ENCODE results near the gene L3MBTL4. TPM values are rescaled to one million over a fixed set of nuclear protein-coding genes. Genes with fewer than 3 reads are reported as not detected.
A peak's percentile ranks its signal among the peaks of the same experiment; 100 is the strongest.

Gene L3MBTL4
- total RNA-seq, 2 donors from 2014 or later: 10.9 to 11.2 TPM

DNA sequence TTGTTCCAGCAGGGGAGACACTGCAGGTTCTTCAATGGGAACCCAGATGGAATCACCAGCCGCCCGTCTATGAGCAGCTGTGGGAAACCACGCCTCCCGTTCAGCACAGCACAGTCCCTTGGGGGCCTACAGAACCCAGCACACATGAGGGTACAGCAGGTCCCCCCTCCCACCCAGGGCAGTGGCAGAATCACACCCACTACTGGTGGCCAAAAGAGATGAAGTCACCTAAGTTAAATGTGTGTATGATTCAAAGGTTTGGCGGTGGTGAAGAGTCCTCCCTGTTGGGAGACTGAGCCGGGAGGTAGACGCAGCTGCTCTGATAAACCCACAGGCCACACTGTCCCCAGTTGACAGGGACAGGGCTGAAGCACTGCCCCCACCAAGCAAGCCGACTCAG, 44.3 kb downstream of the L3MBTL4 start:
- WGBS, 2 donors: 44 to 69% methylated on average over 8 of the region's 8 CpGs
- TF ChIP-seq CTCF (IDR thresholded peaks at IDR 0.05): no peak
- TF ChIP-seq POLR2A (IDR thresholded peaks at IDR 0.05): no peak
- ATAC-seq (peak; percentile 34), DNase-seq (peak in 2 of 4 donors; percentile 6 to 10)
- H3K36me3 ChIP-seq (replicated peaks in 1 of 2; ENCODE audit: insufficient read depth in 1 of 2, low read depth in 2 of 2): no peaks in the 10 kb centered on the region
- H3K9me3 ChIP-seq: no peaks in the 10 kb centered on the region
- H3K4me3 ChIP-seq: no peak overlapping the region
- peaks cover 17% of the 10 kb centered on the region for H3K4me1 ChIP-seq
- no peaks in the 10 kb centered on the region for H3K27me3 ChIP-seq
- intact Hi-C loops (cut with DNase I): no loop called here
- H3K27ac ChIP-seq: peak overlapping the region in 2 of 4 donors; percentile 15 to 60

DNA sequence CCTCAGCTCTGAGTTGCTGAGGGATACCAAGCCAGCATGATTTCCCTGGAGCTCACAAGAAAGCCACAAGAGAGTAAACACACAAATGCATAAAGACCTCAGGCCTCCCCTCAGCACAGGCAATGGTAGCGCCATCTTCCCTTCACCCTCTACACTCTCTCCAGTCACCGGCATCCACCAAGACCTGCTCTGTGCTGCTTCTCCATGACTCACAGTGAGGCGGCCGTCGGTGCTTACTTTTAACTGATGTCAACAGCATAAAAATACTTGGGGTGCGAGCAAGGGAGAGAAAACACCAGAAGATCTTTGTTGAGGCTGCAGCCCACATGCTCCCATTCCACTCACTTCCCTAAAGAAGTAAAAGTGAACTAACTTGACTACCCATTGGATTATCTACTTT, 46.7 kb downstream of the L3MBTL4 start:
- WGBS, 2 donors: 95 to 97% methylated on average over 6 of the region's 6 CpGs
- Histone ChIP-seq H3K27me3 (no peaks in the 10 kb centered on the region), H3K4me1 (peaks cover 17% of the 10 kb centered on the region), H3K36me3 (replicated peaks in 1 of 2; ENCODE audit: insufficient read depth in 1 of 2, low read depth in 2 of 2) (no peaks in the 10 kb centered on the region), H3K9me3 (no peaks in the 10 kb centered on the region), H3K27ac (no peak overlapping the region), H3K4me3 (no peak overlapping the region)
- TF ChIP-seq POLR2A (IDR thresholded peaks at IDR 0.05): no peak
- TF ChIP-seq CTCF (IDR thresholded peaks at IDR 0.05): no peak
- intact Hi-C loops (cut with DNase I): no loop called here
- DNase-seq (no peak), ATAC-seq (no peak)

GRCh38 chr18:6367208-6367607, 47.5 kb downstream of the L3MBTL4 start:
- Histone ChIP-seq H3K27me3 (no peaks in the 10 kb centered on the region), H3K4me1 (peaks cover 17% of the 10 kb centered on the region), H3K9me3 (no peaks in the 10 kb centered on the region), H3K27ac (no peak overlapping the region), H3K4me3 (no peak overlapping the region), H3K36me3 (replicated peaks in 1 of 2; ENCODE audit: insufficient read depth in 1 of 2, low read depth in 2 of 2) (no peaks in the 10 kb centered on the region)
- ATAC-seq (no peak), DNase-seq (no peak)
- TF ChIP-seq CTCF (IDR thresholded peaks at IDR 0.05) (no peak), POLR2A (IDR thresholded peaks at IDR 0.05) (no peak)
- 51 to 85% methylated on average over 2 to 3 of the region's 3 CpGs for WGBS, 2 donors
- intact Hi-C loops (cut with DNase I): no loop called here

DNA sequence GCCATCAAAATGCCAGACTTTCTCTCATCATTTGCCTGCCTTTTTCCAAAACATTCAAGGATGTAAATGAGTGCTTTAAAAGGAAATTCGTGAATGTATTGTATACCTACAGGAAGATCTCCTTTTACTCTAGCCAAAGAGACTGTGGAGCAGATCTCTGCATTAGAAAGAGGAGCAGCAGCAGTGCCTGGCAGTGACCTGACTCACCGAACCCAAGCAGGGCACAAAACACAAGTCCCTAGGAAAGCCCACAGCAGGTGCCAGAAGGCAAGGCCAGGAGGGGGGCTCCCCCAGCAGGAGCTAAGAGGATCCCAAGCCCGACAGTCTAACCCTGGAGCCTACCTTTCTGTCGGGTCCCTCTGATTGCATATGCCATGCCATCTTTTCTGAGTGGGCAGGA, 47.9 kb downstream of the L3MBTL4 start:
- 77 to 82% methylated on average over 4 of the region's 4 CpGs for WGBS, 2 donors

More for the DNA sequence above, 47.9 kb downstream of the L3MBTL4 start:
- no peak for ATAC-seq
- TF ChIP-seq POLR2A (IDR thresholded peaks at IDR 0.05) (no peak), CTCF (IDR thresholded peaks at IDR 0.05) (no peak)
- H3K4me3 ChIP-seq: no peak overlapping the region
- no peaks in the 10 kb centered on the region for H3K36me3 ChIP-seq (replicated peaks in 1 of 2; ENCODE audit: insufficient read depth in 1 of 2, low read depth in 2 of 2)
- DNase-seq: no peak
- intact Hi-C loops (cut with DNase I): no loop called here
- no peaks in the 10 kb centered on the region for H3K9me3 ChIP-seq
- H3K27me3 ChIP-seq: no peaks in the 10 kb centered on the region
- H3K27ac ChIP-seq: no peak overlapping the region
- H3K4me1 ChIP-seq: peaks cover 17% of the 10 kb centered on the region

All from body of pancreas (tissue), 4 donors.